HepG2 (cell line): ENCODE measurements around the gene DAB2IP. TPM values are rescaled to one million over a fixed set of nuclear protein-coding genes. Genes with fewer than 3 reads are reported as not detected.

Experiments used
- CHD2 ChIP-seq: IDR thresholded peaks from 2 replicates; pipeline ENCODE4 v1.6.1; 2011; ENCODE audit warnings: low read depth, low read length, improper control_type of control experiment
- GABPA ChIP-seq, 2 experiments: IDR thresholded peaks; 2 replicates each; pipeline ENCODE4 v1.6.1; 2011 to 2016; ENCODE audit warnings: low read depth in 2 of 2, low read length in 1 of 2, missing biosample characterization in 1 of 2, missing genetic modification characterization in 1 of 2
- GATAD1 ChIP-seq: IDR thresholded peaks from 2 replicates; pipeline ENCODE4 v1.6.1; 2016; ENCODE audit warnings: missing genetic modification reagents, missing compliant biosample characterization
- KMT2B ChIP-seq: IDR thresholded peaks from 2 replicates; pipeline ENCODE4 v1.6.1; 2016; ENCODE audit warnings: missing genetic modification reagents, missing compliant biosample characterization
- NFATC3 ChIP-seq: sonication (generic); formaldehyde crosslinking; IDR thresholded peaks from 2 replicates; pipeline ENCODE4 v1.5.1; 2020; ENCODE audit warnings: mild to moderate bottlenecking, missing genetic modification reagents
- SKI ChIP-seq: fragments of 450-650 bp; IDR thresholded peaks from one replicate; pipeline ENCODE4 v1.6.1; 2018; ENCODE audit warnings: mild to moderate bottlenecking; ENCODE audit not compliant: partially characterized antibody
- SUZ12 ChIP-seq: fragments of 150-350 bp; IDR thresholded peaks from 2 replicates; pipeline ENCODE4 v1.6.1; 2014; ENCODE audit warnings: low read depth, low read length
- ZNF101 ChIP-seq: sonication (generic); formaldehyde crosslinking; IDR thresholded peaks from 2 replicates; pipeline ENCODE4 v1.4.0; 2020; ENCODE audit warnings: mild to moderate bottlenecking, low read depth, missing genetic modification reagents, borderline replicate concordance
- ZNF235 ChIP-seq: sonication (generic); formaldehyde crosslinking; IDR thresholded peaks from 2 replicates; pipeline ENCODE4 v1.8.1; 2023; ENCODE audit warnings: mild to moderate bottlenecking, missing genetic modification reagents, borderline replicate concordance
- ZNF616 ChIP-seq: sonication (generic); formaldehyde crosslinking; IDR thresholded peaks from 2 replicates; pipeline ENCODE4 v1.5.0; 2020; ENCODE audit warnings: low read depth, mild to moderate bottlenecking, missing genetic modification reagents
- ZNF746 ChIP-seq: sonication (generic); formaldehyde crosslinking; IDR thresholded peaks from 2 replicates; pipeline ENCODE4 v1.8.0; 2022; ENCODE audit warnings: mild to moderate bottlenecking, missing genetic modification reagents
- polyA plus RNA-seq, 8 experiments: library from polyadenylated mRNA; depleted of rRNA in 3 of 8; stranded (reverse) in 7 of 8; unstranded in 1 of 8; fragments of >200 nt; fragmentation: Illumina TruSeq in 4 of 8; extraction: Trizol in 4 of 8; gene quantifications; 2 replicates each; pipeline versions ENCODE4 v1.2.1 to v1.2.3, GENCODE V29; 2011 to 2016; ENCODE audit warnings: low read depth in 4 of 8, missing spikeins in 1 of 8, mixed read lengths in 1 of 8; ENCODE audit not compliant: insufficient read depth in 1 of 8
- total RNA-seq, 5 experiments: library from RNA; depleted of rRNA; stranded (reverse); fragments of >200 nt; fragmentation: Illumina TruSeq; extraction: Trizol; gene quantifications; 2 replicates each; pipeline ENCODE4 v1.2.3, GENCODE V29; 2016; ENCODE audit warnings: low read depth in 1 of 5
- TF ChIP-seq, protein P1 (sequence below): sonication (generic); formaldehyde crosslinking; IDR thresholded peaks from 2 replicates; pipeline ENCODE4 v1.5.1; 2020; ENCODE audit warnings: missing genetic modification reagents, mild to moderate bottlenecking, borderline replicate concordance
- TF ChIP-seq, protein P2 (sequence below): IDR thresholded peaks from 2 replicates; pipeline ENCODE4 v1.6.1; 2016; ENCODE audit warnings: control low read depth
- TF ChIP-seq, protein P3 (sequence below): sonication (generic); formaldehyde crosslinking; IDR thresholded peaks from 2 replicates; pipeline ENCODE4 v1.4.0; 2020; ENCODE audit warnings: mild to moderate bottlenecking, missing genetic modification reagents
- TF ChIP-seq, protein P4 (sequence below): sonication (generic); formaldehyde crosslinking; IDR thresholded peaks from 2 replicates; pipeline ENCODE4 v1.5.0; 2020; ENCODE audit warnings: mild to moderate bottlenecking, missing genetic modification reagents
- TF ChIP-seq, protein P5 (sequence below): sonication (generic); formaldehyde crosslinking; conservative IDR thresholded peaks from 2 replicates; pipeline ENCODE4 v1.4.0; 2020; ENCODE audit warnings: mild to moderate bottlenecking, missing genetic modification reagents, moderate library complexity

Gene DAB2IP
- total and polyA plus RNA-seq, 2 of the 13 experiments (the other 11 are each of a cell fraction or from before 2014, with no cell fraction given), result 25.3 to 37.9 TPM

DNA sequence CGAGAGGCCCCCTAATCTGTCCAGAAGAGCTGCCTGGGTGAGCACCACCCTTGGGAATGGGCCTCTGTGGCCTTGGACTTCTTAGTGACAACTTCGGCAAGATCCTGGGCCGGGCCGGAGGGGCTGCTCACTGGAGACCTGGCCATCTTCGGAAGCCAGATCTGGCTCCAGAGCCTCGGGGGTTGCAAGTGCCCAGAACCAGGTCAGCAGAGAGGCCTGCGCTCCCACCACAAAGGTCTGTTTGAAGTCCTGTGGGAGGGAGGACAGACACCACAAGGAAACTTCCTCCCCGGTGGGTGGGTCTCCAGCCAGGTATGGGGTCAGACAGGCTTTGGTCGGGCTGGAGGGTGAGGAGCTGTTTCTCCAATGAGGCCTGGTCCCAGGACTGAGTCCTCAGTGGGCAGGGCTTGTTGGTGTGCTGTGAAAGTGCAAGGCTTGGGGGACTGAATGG, 86.1 kb downstream of the DAB2IP start (continued):
- TF ChIP-seq, protein P1, sequence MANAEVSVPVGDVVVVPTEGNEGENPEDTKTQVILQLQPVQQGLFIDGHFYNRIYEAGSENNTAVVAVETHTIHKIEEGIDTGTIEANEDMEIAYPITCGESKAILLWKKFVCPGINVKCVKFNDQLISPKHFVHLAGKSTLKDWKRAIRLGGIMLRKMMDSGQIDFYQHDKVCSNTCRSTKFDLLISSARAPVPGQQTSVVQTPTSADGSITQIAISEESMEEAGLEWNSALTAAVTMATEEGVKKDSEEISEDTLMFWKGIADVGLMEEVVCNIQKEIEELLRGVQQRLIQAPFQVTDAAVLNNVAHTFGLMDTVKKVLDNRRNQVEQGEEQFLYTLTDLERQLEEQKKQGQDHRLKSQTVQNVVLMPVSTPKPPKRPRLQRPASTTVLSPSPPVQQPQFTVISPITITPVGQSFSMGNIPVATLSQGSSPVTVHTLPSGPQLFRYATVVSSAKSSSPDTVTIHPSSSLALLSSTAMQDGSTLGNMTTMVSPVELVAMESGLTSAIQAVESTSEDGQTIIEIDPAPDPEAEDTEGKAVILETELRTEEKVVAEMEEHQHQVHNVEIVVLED (CRISPR knock-in tag), result no peak
- TF ChIP-seq ZNF235 (CRISPR knock-in tag) (no peak), GATAD1 (CRISPR knock-in tag) (no peak), KMT2B (CRISPR knock-in tag) (no peak), NFATC3 (no peak), GABPA (IDR thresholded peaks at IDR 0.05; ENCODE audit: low read depth, low read length) (no peak), GABPA (CRISPR knock-in tag; IDR thresholded peaks at IDR 0.05; ENCODE audit: low read depth) (no peak), SUZ12 (no peak), ZNF616 (CRISPR knock-in tag) (no peak), CHD2 (no peak), ZNF746 (CRISPR knock-in tag) (peak; percentile 52; the same call in 1 of the 2 replicates), ZNF101 (no peak), SKI (no peak)
- TF ChIP-seq, protein P2, sequence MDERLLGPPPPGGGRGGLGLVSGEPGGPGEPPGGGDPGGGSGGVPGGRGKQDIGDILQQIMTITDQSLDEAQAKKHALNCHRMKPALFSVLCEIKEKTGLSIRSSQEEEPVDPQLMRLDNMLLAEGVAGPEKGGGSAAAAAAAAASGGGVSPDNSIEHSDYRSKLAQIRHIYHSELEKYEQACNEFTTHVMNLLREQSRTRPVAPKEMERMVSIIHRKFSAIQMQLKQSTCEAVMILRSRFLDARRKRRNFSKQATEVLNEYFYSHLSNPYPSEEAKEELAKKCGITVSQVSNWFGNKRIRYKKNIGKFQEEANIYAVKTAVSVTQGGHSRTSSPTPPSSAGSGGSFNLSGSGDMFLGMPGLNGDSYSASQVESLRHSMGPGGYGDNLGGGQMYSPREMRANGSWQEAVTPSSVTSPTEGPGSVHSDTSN (CRISPR knock-in tag), result no peak
- TF ChIP-seq, protein P3, sequence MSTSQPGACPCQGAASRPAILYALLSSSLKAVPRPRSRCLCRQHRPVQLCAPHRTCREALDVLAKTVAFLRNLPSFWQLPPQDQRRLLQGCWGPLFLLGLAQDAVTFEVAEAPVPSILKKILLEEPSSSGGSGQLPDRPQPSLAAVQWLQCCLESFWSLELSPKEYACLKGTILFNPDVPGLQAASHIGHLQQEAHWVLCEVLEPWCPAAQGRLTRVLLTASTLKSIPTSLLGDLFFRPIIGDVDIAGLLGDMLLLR (CRISPR knock-in tag), result no peak
- TF ChIP-seq, protein P4, sequence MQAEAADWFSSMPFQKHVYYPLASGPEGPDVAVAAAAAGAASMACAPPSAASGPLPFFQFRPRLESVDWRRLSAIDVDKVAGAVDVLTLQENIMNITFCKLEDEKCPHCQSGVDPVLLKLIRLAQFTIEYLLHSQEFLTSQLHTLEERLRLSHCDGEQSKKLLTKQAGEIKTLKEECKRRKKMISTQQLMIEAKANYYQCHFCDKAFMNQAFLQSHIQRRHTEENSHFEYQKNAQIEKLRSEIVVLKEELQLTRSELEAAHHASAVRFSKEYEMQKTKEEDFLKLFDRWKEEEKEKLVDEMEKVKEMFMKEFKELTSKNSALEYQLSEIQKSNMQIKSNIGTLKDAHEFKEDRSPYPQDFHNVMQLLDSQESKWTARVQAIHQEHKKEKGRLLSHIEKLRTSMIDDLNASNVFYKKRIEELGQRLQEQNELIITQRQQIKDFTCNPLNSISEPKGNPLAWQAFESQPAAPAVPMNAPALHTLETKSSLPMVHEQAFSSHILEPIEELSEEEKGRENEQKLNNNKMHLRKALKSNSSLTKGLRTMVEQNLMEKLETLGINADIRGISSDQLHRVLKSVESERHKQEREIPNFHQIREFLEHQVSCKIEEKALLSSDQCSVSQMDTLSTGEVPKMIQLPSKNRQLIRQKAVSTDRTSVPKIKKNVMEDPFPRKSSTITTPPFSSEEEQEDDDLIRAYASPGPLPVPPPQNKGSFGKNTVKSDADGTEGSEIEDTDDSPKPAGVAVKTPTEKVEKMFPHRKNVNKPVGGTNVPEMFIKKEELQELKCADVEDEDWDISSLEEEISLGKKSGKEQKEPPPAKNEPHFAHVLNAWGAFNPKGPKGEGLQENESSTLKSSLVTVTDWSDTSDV (CRISPR knock-in tag), result no peak; the same call in 1 of the 2 replicates
- TF ChIP-seq, protein P5, sequence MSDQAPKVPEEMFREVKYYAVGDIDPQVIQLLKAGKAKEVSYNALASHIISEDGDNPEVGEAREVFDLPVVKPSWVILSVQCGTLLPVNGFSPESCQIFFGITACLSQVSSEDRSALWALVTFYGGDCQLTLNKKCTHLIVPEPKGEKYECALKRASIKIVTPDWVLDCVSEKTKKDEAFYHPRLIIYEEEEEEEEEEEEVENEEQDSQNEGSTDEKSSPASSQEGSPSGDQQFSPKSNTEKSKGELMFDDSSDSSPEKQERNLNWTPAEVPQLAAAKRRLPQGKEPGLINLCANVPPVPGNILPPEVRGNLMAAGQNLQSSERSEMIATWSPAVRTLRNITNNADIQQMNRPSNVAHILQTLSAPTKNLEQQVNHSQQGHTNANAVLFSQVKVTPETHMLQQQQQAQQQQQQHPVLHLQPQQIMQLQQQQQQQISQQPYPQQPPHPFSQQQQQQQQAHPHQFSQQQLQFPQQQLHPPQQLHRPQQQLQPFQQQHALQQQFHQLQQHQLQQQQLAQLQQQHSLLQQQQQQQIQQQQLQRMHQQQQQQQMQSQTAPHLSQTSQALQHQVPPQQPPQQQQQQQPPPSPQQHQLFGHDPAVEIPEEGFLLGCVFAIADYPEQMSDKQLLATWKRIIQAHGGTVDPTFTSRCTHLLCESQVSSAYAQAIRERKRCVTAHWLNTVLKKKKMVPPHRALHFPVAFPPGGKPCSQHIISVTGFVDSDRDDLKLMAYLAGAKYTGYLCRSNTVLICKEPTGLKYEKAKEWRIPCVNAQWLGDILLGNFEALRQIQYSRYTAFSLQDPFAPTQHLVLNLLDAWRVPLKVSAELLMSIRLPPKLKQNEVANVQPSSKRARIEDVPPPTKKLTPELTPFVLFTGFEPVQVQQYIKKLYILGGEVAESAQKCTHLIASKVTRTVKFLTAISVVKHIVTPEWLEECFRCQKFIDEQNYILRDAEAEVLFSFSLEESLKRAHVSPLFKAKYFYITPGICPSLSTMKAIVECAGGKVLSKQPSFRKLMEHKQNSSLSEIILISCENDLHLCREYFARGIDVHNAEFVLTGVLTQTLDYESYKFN (CRISPR knock-in tag), result 0 out of 2 replicates have a peak, but pooled peaks have one; percentile 2
